Esophagus squamous epithelium (tissue), 4 donors: Measurements from ENCODE around the gene EPB41L2.

Experiments
- POLR2A ChIP-seq, 4 donors: fragments of 450-650 bp; IDR thresholded peaks; one replicate each; pipeline ENCODE4 v1.6.1; 2017; ENCODE audit warnings: antibody characterized with exemption in 4 of 4, mild to moderate bottlenecking in 4 of 4, moderate library complexity in 3 of 4
- TF ChIP-seq, protein P1 (sequence below), 6 experiments: fragments of 450-650 bp in 4 of 6; fragments of 200-600 bp in 2 of 6; sonication (generic) in 2 of 6; IDR thresholded peaks; one replicate each; pipeline ENCODE4 v1.5.1; 2016 to 2019; ENCODE audit warnings: antibody characterized with exemption in 6 of 6, mild to moderate bottlenecking in 4 of 6, moderate library complexity in 4 of 6

DNA sequence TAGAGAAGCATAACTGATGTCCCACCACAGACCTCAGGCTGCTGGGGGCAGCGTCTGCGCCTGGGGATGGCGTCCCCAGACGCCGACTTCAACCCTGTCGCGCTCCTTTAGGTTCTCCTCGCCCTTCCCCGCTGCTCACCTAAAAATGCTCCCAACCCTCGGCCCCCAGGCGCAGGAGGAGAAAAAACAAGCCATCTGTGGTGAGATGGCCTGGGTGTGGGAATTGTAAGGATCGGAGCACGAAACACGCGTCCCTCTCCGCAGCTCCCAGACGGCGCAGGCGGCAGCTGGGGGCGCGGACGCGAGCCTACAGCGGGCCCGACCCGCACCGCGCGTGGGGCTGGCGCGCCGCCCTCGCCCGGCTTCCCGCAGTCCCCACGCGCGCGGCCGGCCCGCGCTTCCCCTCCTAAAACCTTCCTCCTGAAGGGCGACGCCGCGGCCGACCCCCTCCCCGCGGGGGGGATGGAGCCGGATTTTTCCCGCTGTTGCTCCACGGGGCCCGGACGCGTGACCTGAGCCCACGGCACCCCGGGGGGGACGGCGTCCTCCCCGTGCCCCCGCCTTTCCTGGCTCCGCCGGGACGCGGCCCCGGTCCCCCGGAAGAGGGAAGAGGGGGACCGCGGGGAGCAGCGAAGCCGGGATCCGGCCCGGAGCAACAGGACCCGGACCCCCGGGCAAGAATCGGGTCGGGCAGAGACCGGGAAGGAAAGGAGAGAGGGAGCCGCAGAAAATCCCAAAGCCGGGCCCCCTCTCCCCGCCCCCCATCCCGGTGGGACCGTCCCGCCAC, 611 bp downstream of the EPB41L2 start:
- TF ChIP-seq, protein P1, sequence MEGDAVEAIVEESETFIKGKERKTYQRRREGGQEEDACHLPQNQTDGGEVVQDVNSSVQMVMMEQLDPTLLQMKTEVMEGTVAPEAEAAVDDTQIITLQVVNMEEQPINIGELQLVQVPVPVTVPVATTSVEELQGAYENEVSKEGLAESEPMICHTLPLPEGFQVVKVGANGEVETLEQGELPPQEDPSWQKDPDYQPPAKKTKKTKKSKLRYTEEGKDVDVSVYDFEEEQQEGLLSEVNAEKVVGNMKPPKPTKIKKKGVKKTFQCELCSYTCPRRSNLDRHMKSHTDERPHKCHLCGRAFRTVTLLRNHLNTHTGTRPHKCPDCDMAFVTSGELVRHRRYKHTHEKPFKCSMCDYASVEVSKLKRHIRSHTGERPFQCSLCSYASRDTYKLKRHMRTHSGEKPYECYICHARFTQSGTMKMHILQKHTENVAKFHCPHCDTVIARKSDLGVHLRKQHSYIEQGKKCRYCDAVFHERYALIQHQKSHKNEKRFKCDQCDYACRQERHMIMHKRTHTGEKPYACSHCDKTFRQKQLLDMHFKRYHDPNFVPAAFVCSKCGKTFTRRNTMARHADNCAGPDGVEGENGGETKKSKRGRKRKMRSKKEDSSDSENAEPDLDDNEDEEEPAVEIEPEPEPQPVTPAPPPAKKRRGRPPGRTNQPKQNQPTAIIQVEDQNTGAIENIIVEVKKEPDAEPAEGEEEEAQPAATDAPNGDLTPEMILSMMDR (IDR thresholded peaks at IDR 0.05) = no peak
- TF ChIP-seq POLR2A (IDR thresholded peaks at IDR 0.05) = no peak
